ENCODE results near the gene KRTAP19-3. TPM values are rescaled to one million over a fixed set of nuclear protein-coding genes. Genes with fewer than 3 reads are reported as not detected.

The KRTAP19-3 gene
- total RNA-seq, 3 donors from 2014 or later: not detected

GRCh38 chr21:30447056-30447455 is 44.8 kb downstream of the KRTAP19-3 start:
- Histone ChIP-seq H3K27me3 (no peaks in the 10 kb centered on the region), H3K36me3 (no peaks in the 10 kb centered on the region), H3K9me3 (no peaks in the 10 kb centered on the region), H3K27ac (no peak overlapping the region), H3K4me1 (no peaks in the 10 kb centered on the region), H3K4me3 (no peak overlapping the region)
- intact Hi-C loops (cut with DNase I; ENCODE audit: low total_unique reads): no loop called here
- no peak for TF ChIP-seq POLR2A (IDR thresholded peaks at IDR 0.05)
- TF ChIP-seq POLR2AphosphoS5 (IDR thresholded peaks at IDR 0.05): no peak
- no peak for TF ChIP-seq CTCF (IDR thresholded peaks at IDR 0.05)
- no peak for DNase-seq (ENCODE audit: low spot score in 2 of 2)

GRCh38 chr21:30444204-30444603 is 47.6 kb downstream of the KRTAP19-3 start:
- no peak for DNase-seq (ENCODE audit: low spot score in 2 of 2)
- Histone ChIP-seq H3K36me3 (no peaks in the 10 kb centered on the region), H3K27ac (no peak overlapping the region), H3K27me3 (no peaks in the 10 kb centered on the region), H3K4me1 (no peaks in the 10 kb centered on the region), H3K9me3 (no peaks in the 10 kb centered on the region), H3K4me3 (no peak overlapping the region)
- TF ChIP-seq CTCF (IDR thresholded peaks at IDR 0.05): no peak
- TF ChIP-seq POLR2A (IDR thresholded peaks at IDR 0.05): no peak
- no peak for TF ChIP-seq POLR2AphosphoS5 (IDR thresholded peaks at IDR 0.05)
- intact Hi-C loops (cut with DNase I; ENCODE audit: low total_unique reads): no loop called here

GRCh38 chr21:30443226-30443625 is 48.6 kb downstream of the KRTAP19-3 start:
- Histone ChIP-seq H3K27me3 (no peaks in the 10 kb centered on the region), H3K9me3 (no peaks in the 10 kb centered on the region), H3K4me3 (no peak overlapping the region), H3K36me3 (no peaks in the 10 kb centered on the region), H3K4me1 (no peaks in the 10 kb centered on the region), H3K27ac (no peak overlapping the region)
- intact Hi-C loops (cut with DNase I; ENCODE audit: low total_unique reads): no loop called here
- TF ChIP-seq CTCF (IDR thresholded peaks at IDR 0.05) (no peak), POLR2AphosphoS5 (IDR thresholded peaks at IDR 0.05) (no peak), POLR2A (IDR thresholded peaks at IDR 0.05) (no peak)
- DNase-seq (ENCODE audit: low spot score in 2 of 2): no peak

Other genes starting within 250 kb of the KRTAP19-3 start
- gene KRTAP24-1, start 209.1 kb downstream of the KRTAP19-3 start, total RNA-seq: not detected
- gene KRTAP25-1, start 202.5 kb downstream of the KRTAP19-3 start, total RNA-seq: not detected
- not detected for gene KRTAP26-1, start 171.7 kb downstream of the KRTAP19-3 start, total RNA-seq
- gene KRTAP27-1, start 154.3 kb downstream of the KRTAP19-3 start, total RNA-seq: not detected
- gene KRTAP23-1, start 143.4 kb downstream of the KRTAP19-3 start, total RNA-seq: not detected
- gene KRTAP13-2, start 119.7 kb downstream of the KRTAP19-3 start, total RNA-seq: not detected
- not detected for gene KRTAP13-1, start 96.0 kb downstream of the KRTAP19-3 start, total RNA-seq
- gene KRTAP13-3, start 66.1 kb downstream of the KRTAP19-3 start, total RNA-seq: not detected
- not detected for gene KRTAP13-4, start 61.8 kb downstream of the KRTAP19-3 start, total RNA-seq
- not detected for gene KRTAP15-1, start 51.7 kb downstream of the KRTAP19-3 start, total RNA-seq
- not detected for gene KRTAP19-1, start 11.6 kb downstream of the KRTAP19-3 start, total RNA-seq
- gene KRTAP19-2, start 4.6 kb downstream of the KRTAP19-3 start, total RNA-seq: not detected
- not detected for gene KRTAP19-4, start 5.2 kb upstream of the KRTAP19-3 start, total RNA-seq
- not detected for gene KRTAP19-5, start 10.1 kb upstream of the KRTAP19-3 start, total RNA-seq
- gene KRTAP19-6, start 49.9 kb upstream of the KRTAP19-3 start, total RNA-seq: not detected
- not detected for gene KRTAP19-7, start 69.3 kb upstream of the KRTAP19-3 start, total RNA-seq
- not detected for gene KRTAP22-2, start 98.4 kb upstream of the KRTAP19-3 start, total RNA-seq
- gene KRTAP6-3, start 100.4 kb upstream of the KRTAP19-3 start, total RNA-seq: not detected
- not detected for gene KRTAP6-2, start 106.9 kb upstream of the KRTAP19-3 start, total RNA-seq
- gene KRTAP22-1, start 109.1 kb upstream of the KRTAP19-3 start, total RNA-seq: not detected
- gene KRTAP6-1, start 121.9 kb upstream of the KRTAP19-3 start, total RNA-seq: not detected
- not detected for gene KRTAP20-1, start 124.4 kb upstream of the KRTAP19-3 start, total RNA-seq
- not detected for gene KRTAP20-4, start 128.6 kb upstream of the KRTAP19-3 start, total RNA-seq
- gene KRTAP20-2, start 143.2 kb upstream of the KRTAP19-3 start, total RNA-seq: not detected
- not detected for gene KRTAP20-3, start 150.9 kb upstream of the KRTAP19-3 start, total RNA-seq
- gene KRTAP21-3, start 226.8 kb upstream of the KRTAP19-3 start, total RNA-seq: not detected